Nephron (organoid): ENCODE results near the gene GCK.

Source experiments
- H3K27ac Mint-ChIP-seq, 3 experiments: 2 replicates each; pipeline ENCODE4 v1.8.0; 2020; ENCODE audit warnings: mixed read lengths in 3 of 3, mild to moderate bottlenecking in 2 of 3, moderate library complexity in 1 of 3
- H3K27me3 Mint-ChIP-seq: 2 replicates; pipeline ENCODE4 v1.8.0; 2021; ENCODE audit warnings: low read depth, mild to moderate bottlenecking, moderate library complexity, mixed read lengths
- H3K36me3 Mint-ChIP-seq: 2 replicates; pipeline ENCODE4 v1.8.0; 2020; ENCODE audit warnings: low read depth, mixed read lengths
- H3K4me1 Mint-ChIP-seq: 2 replicates; pipeline ENCODE4 v1.8.0; 2020; ENCODE audit warnings: mixed read lengths
- H3K4me3 Mint-ChIP-seq, 3 experiments: 2 replicates each; pipeline ENCODE4 v1.8.0; 2020; ENCODE audit warnings: mild to moderate bottlenecking in 3 of 3, mixed read lengths in 3 of 3, moderate library complexity in 2 of 3
- H3K9me3 Mint-ChIP-seq: 2 replicates; pipeline ENCODE4 v1.8.0; 2020; ENCODE audit warnings: mixed read lengths
- CTCF ChIP-seq, 3 experiments: fragments of 200-600 bp; sonication (generic); IDR thresholded peaks; one replicate each; pipeline ENCODE4 v1.5.0; 2021; ENCODE audit warnings: antibody characterized with exemption in 3 of 3; ENCODE audit not compliant: unreplicated experiment in 3 of 3

GCK gene

GRCh38 chr7:44235066-44235465 is 45.8 kb upstream of the GCK start:
- H3K27me3 Mint-ChIP-seq, result peaks cover 8% of the 10 kb centered on the region
- no peak overlapping the region for H3K27ac Mint-ChIP-seq
- no peaks in the 10 kb centered on the region for H3K36me3 Mint-ChIP-seq
- H3K4me3 Mint-ChIP-seq, result no peak overlapping the region
- no peak for TF ChIP-seq CTCF (IDR thresholded peaks at IDR 0.05; ENCODE audit: unreplicated experiment in 3 of 3)
- H3K4me1 Mint-ChIP-seq, result no peaks in the 10 kb centered on the region
- no peaks in the 10 kb centered on the region for H3K9me3 Mint-ChIP-seq

DNA sequence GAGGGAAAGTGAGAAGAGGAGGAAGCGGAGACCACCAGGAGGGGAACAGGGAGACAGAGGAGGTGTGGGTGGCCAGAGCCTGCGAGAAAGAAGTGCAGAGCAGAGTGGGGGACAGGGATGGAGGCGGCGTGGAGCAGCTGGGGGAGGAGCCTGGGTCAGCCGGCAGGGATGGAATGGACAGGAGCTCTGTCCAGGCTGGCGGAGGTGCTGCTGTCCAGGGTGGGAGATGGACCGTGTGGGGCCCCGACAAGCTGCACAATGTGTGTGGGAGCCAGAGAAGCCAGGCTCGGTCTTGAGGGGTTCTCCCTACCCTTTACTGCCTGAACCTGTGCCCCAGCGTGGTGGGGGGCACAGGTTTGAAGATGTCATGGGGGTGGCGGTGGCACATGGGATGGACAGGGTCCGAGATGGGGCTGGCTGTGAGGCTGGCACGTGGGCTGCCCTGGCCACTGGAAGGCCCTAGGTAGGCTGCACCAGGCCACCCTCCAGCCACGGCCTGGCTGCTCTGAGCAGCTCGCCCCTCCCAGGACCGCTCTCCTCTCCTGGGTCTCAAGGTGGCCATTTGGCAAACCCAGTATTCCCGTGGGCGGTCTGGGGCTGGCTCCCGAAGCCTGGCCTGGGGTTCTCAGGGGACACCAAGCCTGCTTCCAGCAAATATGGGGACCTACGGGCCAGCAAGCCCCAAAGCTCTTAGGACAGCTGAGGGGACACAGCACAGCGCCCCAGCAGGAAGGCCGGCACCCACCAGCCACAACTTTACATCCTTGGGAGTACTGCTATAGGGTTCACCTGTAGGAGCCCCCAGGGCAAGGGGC is 43.9 kb upstream of the GCK start:
- Mint-ChIP-seq H3K4me3 (no peak overlapping the region), H3K36me3 (no peaks in the 10 kb centered on the region), H3K27me3 (peaks cover 8% of the 10 kb centered on the region), H3K9me3 (no peaks in the 10 kb centered on the region), H3K4me1 (no peaks in the 10 kb centered on the region), H3K27ac (no peak overlapping the region)
- TF ChIP-seq CTCF (IDR thresholded peaks at IDR 0.05; ENCODE audit: unreplicated experiment in 3 of 3), result no peak

DNA sequence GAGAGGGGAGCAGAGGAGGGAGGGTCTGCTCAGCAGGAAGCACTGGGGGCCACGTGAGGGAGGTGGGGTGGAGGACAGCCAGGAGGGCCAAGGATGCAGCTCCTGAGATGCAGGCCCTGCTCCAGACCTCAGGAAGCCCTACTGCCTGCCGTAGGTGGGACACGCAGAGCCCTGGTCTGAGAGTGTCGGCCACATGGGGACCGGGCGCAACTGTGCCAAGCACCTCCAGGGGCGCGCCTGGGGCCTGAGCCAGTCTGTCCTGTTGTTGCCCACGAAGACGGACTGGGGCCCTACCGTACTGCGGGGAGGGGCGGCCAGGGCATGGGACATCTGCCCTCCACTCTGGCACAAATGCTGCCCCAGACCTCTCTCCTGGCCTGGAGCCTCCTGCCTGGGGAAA is 43.2 kb upstream of the GCK start:
- H3K27ac Mint-ChIP-seq, result no peak overlapping the region
- H3K4me3 Mint-ChIP-seq, result no peak overlapping the region
- H3K36me3 Mint-ChIP-seq, result no peaks in the 10 kb centered on the region
- H3K27me3 Mint-ChIP-seq, result peaks cover 8% of the 10 kb centered on the region
- H3K9me3 Mint-ChIP-seq, result no peaks in the 10 kb centered on the region
- no peak for TF ChIP-seq CTCF (IDR thresholded peaks at IDR 0.05; ENCODE audit: unreplicated experiment in 3 of 3)
- H3K4me1 Mint-ChIP-seq, result no peaks in the 10 kb centered on the region

GRCh38 chr7:44231088-44231487 is 41.8 kb upstream of the GCK start:
- H3K36me3 Mint-ChIP-seq, result no peaks in the 10 kb centered on the region
- H3K4me3 Mint-ChIP-seq, result no peak overlapping the region
- H3K27ac Mint-ChIP-seq, result no peak overlapping the region
- H3K4me1 Mint-ChIP-seq, result peaks cover 3% of the 10 kb centered on the region
- no peak for TF ChIP-seq CTCF (IDR thresholded peaks at IDR 0.05; ENCODE audit: unreplicated experiment in 3 of 3)
- no peaks in the 10 kb centered on the region for H3K9me3 Mint-ChIP-seq
- H3K27me3 Mint-ChIP-seq, result peaks cover 3% of the 10 kb centered on the region

- Mint-ChIP-seq H3K27ac (no peak overlapping the region), H3K9me3 (no peaks in the 10 kb centered on the region), H3K4me3 (no peak overlapping the region), H3K36me3 (no peaks in the 10 kb centered on the region), H3K4me1 (peaks cover 9% of the 10 kb centered on the region), H3K27me3 (peaks cover 3% of the 10 kb centered on the region)
- TF ChIP-seq CTCF (IDR thresholded peaks at IDR 0.05; ENCODE audit: unreplicated experiment in 3 of 3), result no peak
Observed at GRCh38 chr7:44230286-44230685, 41.0 kb upstream of the GCK start.

DNA sequence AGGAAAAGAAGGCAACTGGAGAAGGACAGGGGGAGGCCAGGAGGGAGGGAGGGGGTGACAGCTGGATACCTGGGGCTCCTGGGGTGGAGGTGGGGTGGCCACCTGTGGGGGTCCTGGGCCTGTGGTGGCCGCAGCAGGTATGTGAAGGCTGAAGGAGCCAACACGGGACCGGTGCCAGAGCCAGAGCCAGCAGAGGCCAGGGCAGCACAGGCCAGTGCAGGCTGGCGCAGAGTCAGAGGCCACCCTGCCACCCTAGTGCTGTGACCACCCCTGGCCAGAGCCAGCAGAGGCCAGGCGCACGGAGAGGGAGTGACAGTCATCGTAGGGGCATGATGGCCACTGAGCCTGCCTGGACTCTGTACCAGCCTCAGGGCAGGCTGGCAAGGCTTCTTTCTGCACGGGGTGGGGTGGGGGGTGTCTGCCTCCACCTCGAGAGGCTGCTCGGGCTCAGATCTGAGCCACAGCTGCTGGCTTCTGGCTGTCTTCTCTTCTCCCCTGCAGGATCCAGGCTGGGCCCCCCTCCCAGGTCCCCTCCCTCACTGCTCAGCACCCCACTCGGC is 40.4 kb upstream of the GCK start:
- Mint-ChIP-seq H3K36me3 (no peaks in the 10 kb centered on the region), H3K4me3 (no peak overlapping the region), H3K27ac (no peak overlapping the region), H3K27me3 (peaks cover 3% of the 10 kb centered on the region), H3K9me3 (no peaks in the 10 kb centered on the region), H3K4me1 (peaks cover 9% of the 10 kb centered on the region)
- no peak for TF ChIP-seq CTCF (IDR thresholded peaks at IDR 0.05; ENCODE audit: unreplicated experiment in 3 of 3)
